C4-2B (cell line): ENCODE measurements around the gene MED15.

Experiments
- H3K27ac ChIP-seq: fragments of 450-650 bp; 2 replicates; pipeline ENCODE4 v1.5.1; 2017
- CTCF ChIP-seq: fragments of 450-650 bp; conservative IDR thresholded peaks from 2 replicates; pipeline ENCODE4 v1.5.1; 2017; ENCODE audit warnings: mild to moderate bottlenecking
- ZFX ChIP-seq: fragments of 450-650 bp; IDR thresholded peaks from 2 replicates; pipeline ENCODE4 v1.6.1; 2017

The MED15 gene

GRCh38 chr22:20583471-20583922 lies 76.1 kb downstream of the MED15 start:
- H3K27ac ChIP-seq, result no peak overlapping the region
- TF ChIP-seq CTCF (no peak), ZFX (no peak)

GRCh38 chr22:20584029-20584871 lies 76.8 kb downstream of the MED15 start:
- TF ChIP-seq CTCF (no peak), ZFX (no peak)
- H3K27ac ChIP-seq, result no peak overlapping the region

GRCh38 chr22:20584872-20585638 lies 77.6 kb downstream of the MED15 start:
- TF ChIP-seq CTCF (no peak), ZFX (no peak)
- H3K27ac ChIP-seq, result no peak overlapping the region

- no peak for TF ChIP-seq CTCF
- no peak for TF ChIP-seq ZFX
- H3K27ac ChIP-seq, result no peak overlapping the region
Measured at GRCh38 chr22:20585639-20586402, 78.4 kb downstream of the MED15 start.

- TF ChIP-seq ZFX, result no peak
- no peak for TF ChIP-seq CTCF
- no peak overlapping the region for H3K27ac ChIP-seq
Measured at GRCh38 chr22:20586403-20586745, 79.0 kb downstream of the MED15 start.

GRCh38 chr22:20587206-20587958 lies 80.0 kb downstream of the MED15 start:
- no peak for TF ChIP-seq CTCF
- no peak for TF ChIP-seq ZFX
- H3K27ac ChIP-seq, result no peak overlapping the region
